Stimulated activated naive CD4-positive, alpha-beta T cell treated with Interleukin-2 at 50 U/mL for 16 hours (primary cell): ENCODE data around the gene IGFN1.

Experiments used
- DNase-seq: peaks from one replicate; lab custom pipeline; 2025; lab: John Stamatoyannopoulos, UW

Gene IGFN1

GRCh38 chr1:201265756-201266155 is 75.1 kb downstream of the IGFN1 start:
- DNase-seq, result no peak

GRCh38 chr1:201266276-201266675 is 75.7 kb downstream of the IGFN1 start:
- no peak for DNase-seq

GRCh38 chr1:201266774-201267173 is 76.2 kb downstream of the IGFN1 start:
- DNase-seq, result no peak

- no peak for DNase-seq
Observed at GRCh38 chr1:201267481-201268229, 77.0 kb downstream of the IGFN1 start.

- DNase-seq, result no peak
Observed at GRCh38 chr1:201268604-201269151, 78.1 kb downstream of the IGFN1 start.

- DNase-seq, result no peak
Observed at GRCh38 chr1:201269281-201269680, 78.7 kb downstream of the IGFN1 start.

GRCh38 chr1:201269900-201270410 is 79.3 kb downstream of the IGFN1 start:
- DNase-seq, result no peak

GRCh38 chr1:201270616-201271390 is 80.2 kb downstream of the IGFN1 start:
- no peak for DNase-seq

GRCh38 chr1:201272799-201273198 is 82.2 kb downstream of the IGFN1 start:
- no peak for DNase-seq

- no peak for DNase-seq
Observed at GRCh38 chr1:201274616-201275252, 84.1 kb downstream of the IGFN1 start.

GRCh38 chr1:201275253-201275666 is 84.6 kb downstream of the IGFN1 start:
- no peak for DNase-seq

GRCh38 chr1:201276891-201277290 is 86.3 kb downstream of the IGFN1 start:
- no peak for DNase-seq

- DNase-seq, result no peak
Observed at GRCh38 chr1:201277441-201277840, 86.8 kb downstream of the IGFN1 start.
